HCT116 (cell line): ENCODE measurements around the gene ALDH3A2. TPM values are rescaled to one million over a fixed set of nuclear protein-coding genes. Genes with fewer than 3 reads are reported as not detected.

Experiments
- ATAC-seq: fragments of 200-7000 bp; cut with Tn5 transposase; 2 replicates; pipeline ENCODE4 v1.9.1; 2020; ENCODE audit warnings: mild to moderate bottlenecking, moderate library complexity
- BruUV-seq: library from RNA; stranded (reverse); fragments of 400-500 nt; replicated peaks from 2 replicates; lab custom pipeline; 2021; lab: Mats Ljungman, UMichigan
- CTCF ChIA-PET: fragments of 300-600 bp; sonication (Branson Sonifier 250); formaldehyde crosslinking; loops from one replicate; lab custom pipeline; 2021; ENCODE audit warnings: antibody characterized with exemption; lab: Charles Lee
- POLR2A ChIA-PET: fragments of 300-600, 350-600 bp; sonication (Branson Sonifier 250); formaldehyde crosslinking; loops from one replicate; lab custom pipeline; 2021; ENCODE audit warnings: antibody characterized with exemption; lab: Charles Lee
- RAD21 ChIA-PET, 2 experiments: fragments of 300-600 bp; sonication (Branson Sonifier 250); formaldehyde crosslinking; loops; one replicate each; lab custom pipeline; 2023; ENCODE audit warnings: low total read pairs in 2 of 2; ENCODE audit not compliant: uncharacterized antibody in 2 of 2, unreplicated experiment in 2 of 2, low non-redundant PET in 1 of 2; lab: Charles Lee
- DNase-seq: peaks from one replicate; pipeline ENCODE4 v3.0.0-alpha.2; 2010; ENCODE audit warnings: low read depth, low spot score
- H2AFZ ChIP-seq: fragments of 200-600 bp; shearing (Covaris generic), sonication (generic); 2 replicates; pipeline ENCODE4 v1.6.1; 2017; ENCODE audit warnings: low read depth, mixed run types, mixed read lengths, antibody characterized with exemption, low read length; ENCODE audit not compliant: poor library complexity, severe bottlenecking
- H3K27ac ChIP-seq: 2 replicates; pipeline ENCODE4 v1.5.1; 2012; ENCODE audit warnings: low read depth, low read length
- H3K27me3 ChIP-seq: fragments of 200-600 bp; sonication (generic); 2 replicates; pipeline ENCODE4 v1.6.1; 2016; ENCODE audit warnings: mixed run types, low read length, mixed read lengths; ENCODE audit not compliant: insufficient read depth
- H3K36me3 ChIP-seq, 2 experiments: fragments of 200-500 bp in 1 of 2; fragments of 200-600 bp in 1 of 2; sonication (Bioruptor generic) in 1 of 2; sonication (generic) in 1 of 2; 2 replicates each; pipeline versions ENCODE4 v1.5.1 to v1.6.1; 2014 to 2016; ENCODE audit warnings: low read length in 2 of 2, inconsistent platforms in 1 of 2, mixed read lengths in 1 of 2, mixed run types in 1 of 2; ENCODE audit not compliant: insufficient read depth in 2 of 2, control insufficient read depth in 1 of 2
- H3K4me1 ChIP-seq, 2 experiments: fragments of 200-600 bp in 1 of 2; sonication (generic) in 1 of 2; 2 replicates each; pipeline versions ENCODE4 v1.5.1 to v1.6.1; 2012 to 2017; ENCODE audit warnings: low read length in 2 of 2, inconsistent platforms in 1 of 2, mild to moderate bottlenecking in 1 of 2, mixed read lengths in 1 of 2, mixed run types in 1 of 2, moderate library complexity in 1 of 2; ENCODE audit not compliant: insufficient read depth in 2 of 2, control insufficient read depth in 1 of 2
- H3K4me2 ChIP-seq: fragments of 200-600 bp; sonication (generic); 2 replicates; pipeline ENCODE4 v1.6.1; 2017; ENCODE audit warnings: mixed run types, low read length, mixed read lengths
- H3K4me3 ChIP-seq, 2 experiments: fragments of 200-600 bp in 1 of 2; sonication (generic) in 1 of 2; replicated peaks in 1 of 2; 2 replicates each; pipeline ENCODE4 v1.5.1; 2011 to 2016; ENCODE audit warnings: low read length in 2 of 2, control low read depth in 1 of 2, low read depth in 1 of 2, mild to moderate bottlenecking in 1 of 2, mixed read lengths in 1 of 2, mixed run types in 1 of 2
- H3K79me2 ChIP-seq: fragments of 200-600 bp; sonication (generic); 2 replicates; pipeline ENCODE4 v1.6.1; 2017; ENCODE audit warnings: mild to moderate bottlenecking, mixed run types, low read length, moderate library complexity, mixed read lengths; ENCODE audit not compliant: insufficient read depth
- H3K9ac ChIP-seq: fragments of 200-600 bp; sonication (generic); 2 replicates; pipeline ENCODE4 v1.6.1; 2016; ENCODE audit warnings: low read length, mixed read lengths
- H3K9me2 ChIP-seq: fragments of 200-600 bp; sonication (generic), shearing (Covaris generic); 2 replicates; pipeline ENCODE4 v1.6.1; 2017; ENCODE audit warnings: mixed run types, mild to moderate bottlenecking, moderate library complexity; ENCODE audit not compliant: insufficient read depth
- H3K9me3 ChIP-seq, 2 experiments: fragments of 200-500 bp in 1 of 2; fragments of 200-600 bp in 1 of 2; sonication (Bioruptor generic) in 1 of 2; sonication (generic) in 1 of 2; 2 replicates each; pipeline ENCODE4 v1.6.1; 2014 to 2017; ENCODE audit warnings: low read length in 2 of 2, mixed read lengths in 2 of 2, inconsistent platforms in 1 of 2, low read depth in 1 of 2, mild to moderate bottlenecking in 1 of 2, mixed run types in 1 of 2, moderate library complexity in 1 of 2; ENCODE audit not compliant: control insufficient read depth in 1 of 2, insufficient read depth in 1 of 2
- H4K20me1 ChIP-seq: fragments of 200-600 bp; sonication (generic), shearing (Covaris generic); 2 replicates; pipeline ENCODE4 v1.6.1; 2017; ENCODE audit warnings: mixed run types, mild to moderate bottlenecking, moderate library complexity; ENCODE audit not compliant: insufficient read depth
- ATF3 ChIP-seq: IDR thresholded peaks from 2 replicates; pipeline ENCODE4 v1.6.1; 2012
- CEBPB ChIP-seq: IDR thresholded peaks from 2 replicates; pipeline ENCODE4 v1.6.1; 2012; ENCODE audit warnings: low read depth
- CTCF ChIP-seq, 3 experiments: fragments of 200-600 bp in 1 of 3; sonication (generic) in 1 of 3; IDR thresholded peaks in 2 of 3; conservative IDR thresholded peaks in 1 of 3; 2 replicates each; pipeline ENCODE4 v1.5.1; 2012 to 2017; ENCODE audit warnings: low read depth in 2 of 3, low read length in 2 of 3, antibody characterized with exemption in 1 of 3, borderline replicate concordance in 1 of 3, control low read depth in 1 of 3, mild to moderate bottlenecking in 1 of 3, mixed read lengths in 1 of 3, mixed run types in 1 of 3, moderate library complexity in 1 of 3; ENCODE audit not compliant: insufficient read depth in 1 of 3
- EGR1 ChIP-seq: IDR thresholded peaks from 2 replicates; pipeline ENCODE4 v1.6.1; 2012; ENCODE audit warnings: low read depth
- EZH2phosphoT487 ChIP-seq: fragments of 200-600 bp; IDR thresholded peaks from 2 replicates; pipeline ENCODE4 v1.6.1; 2018; ENCODE audit warnings: antibody characterized with exemption, borderline replicate concordance
- FOSL1 ChIP-seq: IDR thresholded peaks from 2 replicates; pipeline ENCODE4 v1.6.1; 2012; ENCODE audit warnings: low read depth
- MAX ChIP-seq: IDR thresholded peaks from 2 replicates; pipeline ENCODE4 v1.6.1; 2012
- POLR2A ChIP-seq: IDR thresholded peaks from 2 replicates; pipeline ENCODE4 v1.7.0; 2011; ENCODE audit warnings: borderline replicate concordance; ENCODE audit not compliant: insufficient read depth, insufficient read length; ENCODE audit errors: extremely low read depth
- RAD21 ChIP-seq: IDR thresholded peaks from 2 replicates; pipeline ENCODE4 v1.6.1; 2012; ENCODE audit warnings: low read depth, mild to moderate bottlenecking
- SIN3A ChIP-seq: IDR thresholded peaks from 2 replicates; pipeline ENCODE4 v1.6.1; 2012; ENCODE audit warnings: low read depth
- SP1 ChIP-seq: IDR thresholded peaks from 2 replicates; pipeline ENCODE4 v1.6.1; 2012; ENCODE audit warnings: low read depth
- SRF ChIP-seq: IDR thresholded peaks from 2 replicates; pipeline ENCODE4 v1.6.1; 2012; ENCODE audit warnings: low read depth
- ZBTB33 ChIP-seq: IDR thresholded peaks from 2 replicates; pipeline ENCODE4 v1.6.1; 2011; ENCODE audit warnings: mild to moderate bottlenecking, low read length, moderate library complexity; ENCODE audit not compliant: insufficient replicate concordance; ENCODE audit errors: extremely low read depth
- ZFX ChIP-seq: fragments of 450-650 bp; IDR thresholded peaks from 2 replicates; pipeline ENCODE4 v1.6.1; 2017
- intact Hi-C: fragments of 100-400 bp; cut with micrococcal nuclease; formaldehyde crosslinking; loops from 2 replicates; pipeline ENCODE4 v1.10.0; 2022
- total RNA-seq: library from RNA; stranded (reverse); gene quantifications from one replicate; pipeline ENCODE4 v1.2.1, GENCODE V29; 2021; ENCODE audit not compliant: unreplicated experiment

ALDH3A2 gene
- total RNA-seq, 1 experiment from 2014 or later: 86.8 TPM

GRCh38 chr17:19654896-19655295 lies 6.3 kb downstream of the ALDH3A2 start:
- ATAC-seq (no peak), DNase-seq (no peak)
- TF ChIP-seq SIN3A (no peak), CEBPB (no peak), ATF3 (no peak)
- H2AFZ ChIP-seq: no peak overlapping the region
- no peaks in the 10 kb centered on the region for H3K9me3 ChIP-seq
- CTCF ChIA-PET: no interaction called here
- no peak overlapping the region for H3K9ac ChIP-seq
- H3K36me3 ChIP-seq: peaks cover 13 to 19% of the 10 kb centered on the region in 2 experiments; a peak in 2 of 4 replicates
- no peak overlapping the region for H3K4me3 ChIP-seq
- intact Hi-C loops: no loop called here
- H3K27me3 ChIP-seq: no peaks in the 10 kb centered on the region
- BruUV-seq: no TSS peak
- POLR2A ChIA-PET: no interaction called here
- H3K79me2 ChIP-seq: peaks cover 34% of the 10 kb centered on the region
- no peak overlapping the region for H3K27ac ChIP-seq
- H4K20me1 ChIP-seq: no peaks in the 10 kb centered on the region
- no peak overlapping the region for H3K4me2 ChIP-seq
- H3K4me1 ChIP-seq: peaks cover 19 to 23% of the 10 kb centered on the region in 2 experiments
- H3K9me2 ChIP-seq: no peaks in the 10 kb centered on the region
- RAD21 ChIA-PET: no interaction called here

- no peak for DNase-seq
- Histone ChIP-seq H3K9me3 (no peaks in the 10 kb centered on the region), H3K4me1 (peaks cover 6 to 8% of the 10 kb centered on the region in 2 experiments; a peak in 3 of 4 replicates), H3K4me2 (no peak overlapping the region), H3K27me3 (no peaks in the 10 kb centered on the region), H3K36me3 (peaks cover 13 to 19% of the 10 kb centered on the region in 2 experiments; a peak in 2 of 4 replicates), H4K20me1 (no peaks in the 10 kb centered on the region), H3K27ac (no peak overlapping the region), H3K9me2 (no peaks in the 10 kb centered on the region), H3K79me2 (peaks cover 19% of the 10 kb centered on the region)
- ATAC-seq: no peak
- BruUV-seq: no TSS peak
- RAD21 ChIA-PET: no interaction called here
- intact Hi-C loops: no loop called here
- CTCF ChIA-PET: interaction anchor here (0.6 kb wide), 1 partner anchor 338 kb away, joined by 4 read pairs; no protein-coding TSS in a partner anchor
- TF ChIP-seq EZH2phosphoT487 (no peak), CEBPB (no peak), EGR1 (no peak), CTCF (IDR thresholded peaks at IDR 0.05 in 2 of 3, conservative IDR thresholded peaks at IDR 0.05 in 1 of 3; ENCODE audit: borderline replicate concordance in 1 of 3, insufficient read depth in 1 of 3, low read depth in 2 of 3, low read length in 2 of 3) (no peak), ATF3 (no peak), ZFX (no peak), FOSL1 (no peak), MAX (no peak), POLR2A (no peak), RAD21 (no peak), SP1 (no peak), SRF (no peak), ZBTB33 (no peak)
- TF ChIP-seq, all 23 proteins: peak for 0
- no peak overlapping the region for H3K4me3 ChIP-seq
- POLR2A ChIA-PET: no interaction called here
- no peak overlapping the region for H3K9ac ChIP-seq
- no peak overlapping the region for H2AFZ ChIP-seq
Measured at GRCh38 chr17:19656336-19656735, 7.8 kb downstream of the ALDH3A2 start.
